GM18499 (cell line): ENCODE measurements around the gene EXOG.
A peak's percentile ranks its signal among the peaks of the same experiment; 100 is the strongest.

ENCODE experiments used
- ATAC-seq: cut with Tn5 transposase; IDR thresholded peaks from one replicate; pipeline ENCODE4 v1.9.1; 2021; ENCODE audit warnings: moderate number of reproducible peaks; ENCODE audit not compliant: insufficient read depth, unreplicated experiment

Gene EXOG, protein sequence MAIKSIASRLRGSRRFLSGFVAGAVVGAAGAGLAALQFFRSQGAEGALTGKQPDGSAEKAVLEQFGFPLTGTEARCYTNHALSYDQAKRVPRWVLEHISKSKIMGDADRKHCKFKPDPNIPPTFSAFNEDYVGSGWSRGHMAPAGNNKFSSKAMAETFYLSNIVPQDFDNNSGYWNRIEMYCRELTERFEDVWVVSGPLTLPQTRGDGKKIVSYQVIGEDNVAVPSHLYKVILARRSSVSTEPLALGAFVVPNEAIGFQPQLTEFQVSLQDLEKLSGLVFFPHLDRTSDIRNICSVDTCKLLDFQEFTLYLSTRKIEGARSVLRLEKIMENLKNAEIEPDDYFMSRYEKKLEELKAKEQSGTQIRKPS

GRCh38 chr3:38496131-38496910, at the start of gene EXOG:
TSS of gene EXOG (plus strand) at chr3:38496340. CDS start at chr3:38496368, 28 bp downstream.
- peak; percentile 36 for ATAC-seq

DNA sequence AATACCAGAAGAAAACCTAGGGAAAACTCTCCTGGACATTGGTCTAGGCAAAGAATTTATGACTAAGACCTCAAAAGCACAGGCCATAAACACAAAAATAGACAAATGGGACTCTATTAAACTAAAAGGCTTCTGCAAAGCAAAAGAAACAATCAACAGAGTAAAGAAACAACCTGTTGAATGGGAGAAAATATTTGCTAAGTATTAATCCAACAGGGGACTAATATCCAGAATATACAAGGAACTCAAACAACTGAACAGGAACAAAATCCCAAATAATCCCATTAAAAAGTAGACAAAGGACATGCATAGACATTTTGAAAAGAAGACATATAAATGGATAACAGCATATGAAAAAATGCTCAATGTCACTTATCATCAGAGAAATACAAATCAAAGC, 49.3 kb upstream of the EXOG start:
- no peak for ATAC-seq

GRCh38 chr3:38450853-38451252, 45.3 kb upstream of the EXOG start:
- no peak for ATAC-seq

DNA sequence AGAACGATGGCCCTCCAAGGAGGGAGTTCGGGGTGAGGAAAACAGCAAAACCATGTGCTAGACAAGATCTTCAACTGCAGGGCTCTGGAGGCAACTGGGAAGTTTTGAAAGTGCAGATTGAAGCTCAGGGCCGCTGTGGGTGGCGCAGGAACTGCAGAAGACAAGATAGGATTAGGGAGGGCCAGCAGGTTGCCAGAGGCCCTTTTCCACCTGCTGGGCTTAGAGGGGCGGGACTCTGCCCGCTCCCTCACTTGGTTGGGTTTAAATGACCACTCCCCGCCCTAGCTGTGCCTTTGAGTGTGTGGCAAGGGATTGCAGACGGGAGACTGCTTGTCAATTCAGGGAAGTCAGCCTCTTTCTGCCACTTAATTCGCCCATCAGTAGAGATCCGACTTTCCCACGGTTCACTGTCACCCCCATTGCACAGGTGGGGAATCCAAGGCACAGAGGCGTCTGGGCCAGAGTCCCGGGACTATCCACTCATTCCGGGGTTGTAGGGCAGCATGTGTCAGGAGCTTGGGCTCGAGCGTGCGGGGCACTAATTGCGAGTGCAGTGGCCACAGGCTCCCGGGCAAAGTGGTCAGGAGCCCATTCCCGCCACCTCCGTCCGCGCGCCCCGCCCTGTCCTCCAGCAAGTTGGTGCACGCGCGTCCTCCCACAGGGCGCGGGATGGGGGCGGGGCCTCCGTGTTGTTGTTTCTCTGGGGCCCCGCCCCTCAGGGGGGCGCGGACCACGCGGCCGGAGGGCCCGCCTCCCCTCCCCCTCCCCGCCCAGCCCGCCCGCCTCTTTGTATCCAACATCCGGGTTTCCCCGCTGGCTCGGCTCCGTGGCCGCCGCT, 42.8 kb upstream of the EXOG start, which contains the start of gene ACVR2B:
Gene ACVR2B (plus strand): TSS at position 816 of the 838 bp plus-strand sequence. CDS start 433 bp downstream, outside the sequence.
- no peak for ATAC-seq

DNA sequence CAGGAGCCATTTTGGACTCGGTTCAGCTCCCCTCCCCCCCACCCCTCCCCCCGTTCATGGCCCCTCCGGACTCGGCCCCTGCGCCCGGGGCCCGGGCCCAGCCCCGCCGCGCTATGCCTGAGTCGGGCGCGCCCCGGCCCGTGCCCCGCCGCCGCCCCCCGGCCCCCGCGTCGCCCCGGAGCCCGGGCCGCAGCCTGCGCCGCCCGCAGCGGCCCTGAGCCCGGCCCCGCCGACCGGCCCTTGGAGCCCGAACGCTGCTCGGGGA, 42.3 kb upstream of the EXOG start:
- no peak for ATAC-seq

DNA sequence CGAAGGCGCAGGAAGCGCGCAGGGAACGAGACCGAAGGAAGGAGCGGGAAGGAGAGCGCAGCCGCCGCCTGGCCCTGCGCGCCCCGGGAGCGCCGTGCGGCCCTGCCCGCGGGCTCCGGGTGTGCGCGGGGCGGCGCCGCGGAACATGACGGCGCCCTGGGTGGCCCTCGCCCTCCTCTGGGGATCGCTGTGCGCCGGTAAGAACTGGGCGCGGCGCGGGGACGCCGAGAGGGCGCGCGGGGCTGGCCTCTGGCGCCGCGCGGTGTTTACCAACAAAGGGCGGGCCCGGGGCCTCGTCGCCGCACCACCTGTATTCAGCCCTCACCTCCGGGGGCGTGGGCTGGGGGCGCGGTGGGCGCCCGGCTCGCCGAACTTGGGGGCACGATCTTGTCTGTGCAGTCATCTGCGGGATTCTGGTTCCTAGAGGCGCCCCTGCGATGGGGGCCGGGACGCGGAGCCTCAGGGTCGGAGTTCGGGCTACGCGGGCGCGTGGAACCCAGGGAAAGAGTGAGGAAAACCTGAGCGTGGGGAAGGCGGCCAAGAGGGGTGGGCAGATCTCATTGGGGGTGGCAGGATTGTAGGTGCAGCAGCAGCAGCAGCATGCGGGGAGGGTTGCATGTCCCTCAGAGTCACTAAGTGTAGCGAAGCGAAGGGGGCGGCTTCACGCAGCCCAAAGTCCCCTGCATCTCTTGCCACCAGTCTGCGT, 41.8 kb upstream of the EXOG start:
- ATAC-seq, result no peak

- no peak for ATAC-seq
Observed at GRCh38 chr3:38454884-38455638, 41.1 kb upstream of the EXOG start.

DNA sequence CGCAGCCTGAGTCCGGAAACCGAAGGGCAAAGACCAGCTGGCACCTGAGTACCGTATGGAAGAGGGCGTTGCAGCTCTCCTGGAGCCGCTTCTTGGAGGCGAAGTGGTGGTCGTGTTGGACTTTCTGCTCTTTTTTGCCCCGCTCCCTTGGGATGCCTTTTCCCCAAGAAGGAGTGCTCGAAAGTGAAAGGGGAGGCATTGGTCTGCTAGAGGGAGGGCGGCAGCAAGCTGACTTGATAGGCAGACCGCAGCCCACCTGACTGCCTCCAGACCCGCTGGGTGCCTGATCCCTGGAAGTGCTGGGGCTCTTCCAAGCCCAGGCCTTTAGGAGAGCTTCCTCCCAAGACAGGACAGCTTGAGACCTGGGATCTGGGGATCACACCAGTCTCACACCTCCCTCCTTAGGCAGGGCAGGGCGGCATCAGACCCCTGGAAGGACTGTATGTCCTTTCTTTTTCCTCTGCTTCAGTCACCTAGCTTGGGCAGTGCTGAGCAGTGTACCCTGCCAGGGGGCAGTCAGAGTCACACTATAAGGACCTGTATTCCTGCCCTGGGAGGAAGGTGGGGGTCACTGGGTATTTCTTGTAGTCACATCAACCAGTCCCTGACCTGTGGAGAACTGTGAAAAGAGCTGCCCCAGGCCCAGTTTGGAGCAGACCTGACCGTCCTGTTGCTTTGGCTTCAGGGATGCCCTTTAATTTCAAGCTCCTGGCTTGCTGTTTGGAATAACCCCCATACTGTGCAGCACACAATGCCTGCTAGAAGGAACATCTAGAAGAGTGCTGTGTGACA, 40.3 kb upstream of the EXOG start:
- ATAC-seq, result no peak

DNA sequence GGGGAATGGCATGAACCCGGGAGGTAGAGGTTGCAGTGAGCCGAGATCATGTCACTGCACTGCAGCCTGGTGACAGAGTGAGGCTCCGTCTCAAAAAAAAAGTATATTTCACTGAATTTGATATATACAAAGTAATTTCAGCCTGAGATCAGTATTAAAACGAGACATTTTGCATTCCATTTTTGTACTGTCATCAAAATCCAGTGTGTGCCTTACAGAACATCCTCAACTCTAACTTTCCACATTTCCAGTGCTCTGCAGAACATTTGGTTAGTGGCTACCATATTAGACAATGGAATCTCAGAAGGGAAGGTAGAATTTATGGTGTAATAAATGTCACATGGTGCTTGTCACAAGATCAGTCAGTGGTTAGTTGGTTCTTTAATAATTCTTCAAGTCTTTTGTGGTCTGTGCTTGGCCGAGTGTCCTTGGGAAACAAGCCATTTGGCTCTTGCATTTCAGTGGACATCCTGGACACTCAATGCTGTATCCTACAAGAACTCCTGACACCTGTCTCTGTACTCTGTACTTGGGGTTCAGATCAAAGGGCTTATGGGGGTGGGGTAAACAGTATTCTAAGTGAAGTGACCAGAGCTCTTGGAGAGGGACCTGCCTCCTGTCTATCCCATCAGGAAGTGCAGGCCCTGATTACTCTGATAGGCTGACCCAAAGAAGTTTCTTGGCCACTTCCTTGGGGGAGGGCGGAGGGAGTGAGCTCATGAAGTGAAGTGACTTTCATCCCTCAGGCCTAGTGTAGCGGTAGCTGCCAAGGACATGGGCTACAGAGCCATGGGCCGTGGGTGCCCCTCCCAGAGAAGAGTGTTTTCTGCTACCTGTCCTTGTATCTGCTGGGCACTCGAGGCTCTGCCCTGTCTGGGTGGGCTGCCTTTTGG, 38.8 kb upstream of the EXOG start:
- ATAC-seq, result no peak

- no peak for ATAC-seq
Observed at GRCh38 chr3:38458796-38459498, 37.2 kb upstream of the EXOG start.

DNA sequence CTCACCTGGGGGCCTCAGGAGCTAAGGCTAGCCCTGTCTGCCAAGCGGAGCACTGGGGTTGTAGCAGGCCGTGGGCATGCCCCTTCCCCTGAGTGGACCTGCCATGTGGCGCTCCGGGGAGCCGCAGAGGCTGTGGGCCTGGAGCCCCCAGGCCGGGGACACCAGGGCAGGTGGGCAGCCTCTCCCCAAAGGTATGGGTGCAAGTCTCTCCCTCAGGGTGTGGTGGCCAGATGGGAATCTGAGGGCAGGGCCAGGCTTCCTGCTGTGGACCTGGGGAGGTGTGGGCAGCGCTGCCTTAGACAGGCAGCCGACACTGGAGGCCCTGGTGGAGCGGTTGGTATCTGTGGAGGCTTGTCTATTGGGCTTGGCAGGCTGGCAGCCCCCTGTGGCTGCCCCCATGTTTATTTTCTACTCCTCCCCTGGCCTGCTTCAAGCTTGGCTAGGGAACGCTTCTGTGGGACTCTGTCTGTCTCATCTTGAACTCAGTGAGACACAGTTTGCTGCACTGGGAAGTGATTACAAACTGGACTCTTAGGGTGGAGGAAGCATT, 36.6 kb upstream of the EXOG start:
- no peak for ATAC-seq

DNA sequence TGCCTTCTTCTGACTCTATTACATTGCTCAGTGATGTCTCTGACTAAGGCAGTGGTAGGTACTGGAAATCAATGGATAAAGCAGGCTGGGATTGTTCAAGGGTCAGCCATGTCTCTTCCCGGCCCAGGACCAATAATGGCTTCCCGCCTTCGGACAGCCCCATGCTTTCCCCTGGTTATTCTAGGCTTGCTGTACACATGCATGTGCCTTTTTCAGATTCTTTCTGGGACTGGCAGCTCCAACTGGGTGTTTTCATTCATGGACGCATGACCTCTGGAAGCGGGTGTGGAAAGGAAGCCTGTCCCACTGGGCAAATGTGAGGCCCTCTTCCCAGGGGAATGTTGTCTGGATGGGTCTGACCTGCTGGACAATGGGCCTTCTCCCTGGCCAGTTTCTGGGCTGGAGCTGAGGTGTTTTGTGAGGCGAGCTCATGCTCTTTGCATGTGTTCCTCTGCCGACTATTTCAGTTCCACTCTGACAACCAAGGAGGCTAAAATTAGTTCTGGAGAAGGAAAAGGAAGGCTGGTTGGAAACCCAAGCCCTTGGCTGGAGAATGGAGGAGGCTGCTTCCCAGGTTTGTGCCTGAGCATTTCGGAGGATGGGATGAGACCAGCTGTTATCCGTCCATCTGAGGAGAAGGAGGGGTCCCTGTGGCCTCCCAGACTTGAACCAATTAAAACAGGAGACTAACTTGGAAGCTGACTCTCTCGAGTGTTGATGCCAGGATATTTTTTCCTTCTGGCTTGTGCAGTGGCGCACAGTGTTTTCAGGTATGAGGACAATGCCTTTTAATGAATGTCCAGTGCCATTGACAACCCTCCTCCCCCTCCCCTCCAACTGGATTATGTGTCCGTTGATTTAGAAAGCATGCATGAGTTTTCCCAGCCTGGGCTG, 35.5 kb upstream of the EXOG start:
- ATAC-seq, result no peak

GRCh38 chr3:38465588-38466154, 30.5 kb upstream of the EXOG start:
- ATAC-seq, result no peak

GRCh38 chr3:38468765-38469164, 27.4 kb upstream of the EXOG start:
- no peak for ATAC-seq

DNA sequence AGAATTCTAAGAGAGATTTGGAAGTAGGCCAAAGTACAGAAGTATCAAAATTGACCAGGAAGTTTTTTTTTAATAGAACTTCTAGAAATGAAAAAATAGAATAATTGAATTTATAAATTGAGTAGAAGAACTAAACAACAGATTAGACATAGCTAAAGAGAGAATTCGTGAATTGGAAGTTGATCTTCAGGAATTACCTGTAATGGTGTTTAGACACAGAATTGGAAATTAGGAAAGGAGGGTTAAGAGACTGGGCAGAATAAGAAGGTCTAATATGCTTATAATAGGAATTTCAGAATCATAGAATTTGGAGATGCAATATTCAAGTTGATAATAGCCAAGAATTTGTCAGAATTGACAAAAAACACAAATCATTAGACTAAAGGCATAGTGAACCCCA, 26.3 kb upstream of the EXOG start:
- ATAC-seq, result no peak
